ENCODE data around the gene BCCIP.

GRCh38 chr10:125774581-125775191, 48.7 kb upstream of the BCCIP start:
- TF ChIP-seq EZH2 (IDR thresholded peaks at IDR 0.05; ENCODE audit: borderline replicate concordance, insufficient read depth, low read depth, low read length, poor library complexity, severe bottlenecking) (no peak), CTCF (IDR thresholded peaks at IDR 0.05) (no peak)

Measured in B cell (primary cell).